GM12801 (cell line): Measurements from ENCODE around the gene RNU6-1.

ENCODE experiments used
- CTCF ChIP-seq: IDR thresholded peaks from one replicate; pipeline ENCODE4 v1.5.1; 2011; ENCODE audit warnings: control low read depth; ENCODE audit not compliant: insufficient read length; ENCODE audit errors: extremely low read depth

The RNU6-1 gene

GRCh38 chr15:67803299-67803698, 36.5 kb downstream of the RNU6-1 start:
- TF ChIP-seq CTCF = no peak

- no peak for TF ChIP-seq CTCF
These were observed 37.6 kb downstream of the RNU6-1 start for GRCh38 chr15:67801926-67802914.

- TF ChIP-seq CTCF = no peak
These were observed 38.7 kb downstream of the RNU6-1 start for GRCh38 chr15:67801142-67801541.

GRCh38 chr15:67799801-67800205, 40.0 kb downstream of the RNU6-1 start:
- TF ChIP-seq CTCF = no peak

- no peak for TF ChIP-seq CTCF
These were observed 43.4 kb downstream of the RNU6-1 start for GRCh38 chr15:67796196-67797127.

- no peak for TF ChIP-seq CTCF
These were observed 44.8 kb downstream of the RNU6-1 start for GRCh38 chr15:67794832-67795574.
